K562 (cell line): ENCODE data around the gene AMBRA1. TPM values are rescaled to one million over a fixed set of nuclear protein-coding genes. Genes with fewer than 3 reads are reported as not detected.

Experiments used
- CBFA2T2 ChIP-seq: fragments of 450-650 bp; conservative IDR thresholded peaks from 2 replicates; pipeline ENCODE4 v1.6.1; 2017; ENCODE audit warnings: mild to moderate bottlenecking
- CBX8 ChIP-seq: fragments of 200-600 bp; sonication (generic); IDR thresholded peaks from 2 replicates; pipeline ENCODE4 v1.6.1; 2012; ENCODE audit warnings: borderline replicate concordance, mixed run types, low read depth, mild to moderate bottlenecking, moderate library complexity, mixed read lengths, low read length, control low read depth, inconsistent platforms; ENCODE audit not compliant: poor library complexity, severe bottlenecking; ENCODE audit errors: extremely low read depth
- CHD4 ChIP-seq: fragments of 200-600 bp; sonication (generic); IDR thresholded peaks from 3 replicates; pipeline ENCODE4 v1.6.1; 2012; ENCODE audit warnings: low read depth, mild to moderate bottlenecking, mixed read lengths, low read length, inconsistent platforms; ENCODE audit not compliant: insufficient read depth, insufficient replicate concordance, poor library complexity, severe bottlenecking
- GATA2 ChIP-seq: sonication (generic); formaldehyde crosslinking; IDR thresholded peaks from 2 replicates; pipeline ENCODE4 v1.4.0; 2020; ENCODE audit warnings: mild to moderate bottlenecking, missing genetic modification reagents
- GATAD2A ChIP-seq: fragments of 450-650 bp; IDR thresholded peaks from 2 replicates; pipeline ENCODE4 v1.6.1; 2017
- HNRNPL ChIP-seq: fragments of 200-400 bp; formaldehyde crosslinking; IDR thresholded peaks from 2 replicates; pipeline ENCODE4 v1.6.1; 2017; ENCODE audit warnings: low read depth, mild to moderate bottlenecking, low read length
- MTA3 ChIP-seq: fragments of 450-650 bp; formaldehyde crosslinking; IDR thresholded peaks from 2 replicates; pipeline ENCODE4 v1.6.1; 2017; ENCODE audit warnings: mild to moderate bottlenecking, borderline replicate concordance
- PATZ1 ChIP-seq: fragments of 250-450 bp; sonication (Bioruptor Pico); IDR thresholded peaks from 2 replicates; pipeline ENCODE4 v1.5.0; 2020; ENCODE audit warnings: mild to moderate bottlenecking, borderline replicate concordance
- RBBP5 ChIP-seq: fragments of 200-600 bp; sonication (generic); IDR thresholded peaks from 2 replicates; pipeline ENCODE4 v1.6.1; 2012; ENCODE audit warnings: borderline replicate concordance, mild to moderate bottlenecking, low read length, control low read depth, inconsistent platforms; ENCODE audit not compliant: insufficient read depth, poor library complexity, severe bottlenecking
- RCOR1 ChIP-seq, 2 experiments: IDR thresholded peaks; 2 replicates each; pipeline ENCODE4 v1.6.1; 2012; ENCODE audit warnings: low read depth in 2 of 2, low read length in 2 of 2, borderline replicate concordance in 1 of 2, improper control_type of control experiment in 1 of 2
- SREBF1 ChIP-seq: fragments of 150-350 bp; IDR thresholded peaks from 2 replicates; pipeline ENCODE4 v1.6.1; 2014; ENCODE audit warnings: antibody characterized with exemption, low read depth, low read length, borderline replicate concordance
- U2AF2 ChIP-seq: fragments of 200-400 bp; formaldehyde crosslinking; optimal IDR thresholded peaks from 2 replicates; pipeline ENCODE3; 2017; ENCODE audit warnings: low read depth, mild to moderate bottlenecking, low read length
- ZC3H11A ChIP-seq: IDR thresholded peaks from 2 replicates; pipeline ENCODE4 v1.6.1; 2012; ENCODE audit warnings: low read depth, low read length, improper control_type of control experiment
- ZNF407 ChIP-seq: fragments of 450-650 bp; IDR thresholded peaks from 2 replicates; pipeline ENCODE4 v1.6.1; 2016; ENCODE audit warnings: low read depth
- ZNF707 ChIP-seq: fragments of 250-450 bp; sonication (Bioruptor Pico); conservative IDR thresholded peaks from 2 replicates; pipeline ENCODE4 v1.8.0; 2022; ENCODE audit warnings: inconsistent platforms, mild to moderate bottlenecking, moderate library complexity
- ZNF778 ChIP-seq: fragments of 450-650 bp; formaldehyde crosslinking; IDR thresholded peaks from 2 replicates; pipeline ENCODE4 v1.4.0; 2020; ENCODE audit warnings: mild to moderate bottlenecking, moderate library complexity
- polyA plus RNA-seq, 8 experiments: library from polyadenylated mRNA; depleted of rRNA in 4 of 8; stranded (reverse) in 5 of 8; unstranded in 3 of 8; fragments of >200 nt; fragmentation: Nextera tagmentation in 2 of 8; fragmentation: Illumina TruSeq in 1 of 8; extraction: Ambion mirVana in 2 of 8; extraction: Trizol in 1 of 8; gene quantifications; 2 replicates each; pipeline versions ENCODE4 v1.2.1 to v1.2.3, GENCODE V29; 2011 to 2014; ENCODE audit warnings: inconsistent platforms in 1 of 8, missing spikeins in 1 of 8
- total RNA-seq, 7 experiments: library from RNA; depleted of rRNA in 6 of 7; stranded (reverse); fragments of >200 nt in 6 of 7; fragmentation: Illumina TruSeq in 2 of 7; extraction: Trizol in 2 of 7; gene quantifications; 2 replicates each; pipeline versions ENCODE4 v1.2.1 to v1.2.3, GENCODE V29; 2011 to 2021; ENCODE audit warnings: low replicate concordance in 1 of 7

AMBRA1 gene
- total and polyA plus RNA-seq, 9 of the 15 experiments (the other 6 are each of a cell fraction or from before 2014, with no cell fraction given) = 0.15 to 24.5 (median 13.0) TPM

DNA sequence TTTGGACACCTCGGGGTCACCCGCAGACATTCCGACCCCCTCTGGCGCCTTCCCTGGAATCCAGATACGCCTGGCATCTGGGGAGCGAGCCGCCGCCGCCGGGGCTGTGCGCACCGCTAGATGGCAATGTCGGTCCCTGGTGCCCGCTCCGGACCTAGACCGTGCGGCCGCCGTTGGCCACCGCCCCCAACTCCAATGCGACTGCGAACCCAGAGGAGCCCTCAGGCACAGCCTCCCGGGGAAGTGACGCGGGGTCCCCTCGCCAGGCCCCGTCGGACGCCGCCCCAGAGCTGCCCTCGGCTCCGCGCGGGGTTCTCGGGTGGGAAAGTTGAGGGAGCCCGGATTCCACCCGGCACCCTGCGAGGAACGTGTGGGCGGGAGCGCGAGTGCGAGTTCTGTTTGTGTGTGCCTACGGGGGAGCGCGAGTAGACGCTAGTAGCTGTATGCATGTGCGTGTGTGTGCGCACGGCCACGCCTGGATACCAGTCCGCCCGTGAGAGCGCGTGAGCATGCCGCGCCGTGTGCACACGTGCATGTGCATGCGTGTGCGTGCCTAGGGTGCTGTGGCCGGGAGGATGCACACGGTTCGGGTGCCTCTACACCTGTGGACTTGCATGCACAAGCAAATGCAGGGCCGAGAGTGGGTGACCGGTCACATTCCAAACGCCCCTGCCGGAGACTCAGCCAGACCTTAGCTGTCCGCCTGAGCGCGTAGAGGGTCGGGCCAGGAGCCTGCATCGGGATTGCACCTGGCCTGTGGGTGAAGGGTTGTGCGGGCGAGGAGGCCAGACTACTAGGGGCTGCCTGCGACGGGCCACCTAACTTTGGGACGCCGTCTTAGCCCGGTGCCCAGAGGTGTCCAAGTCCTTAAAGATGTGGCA lies 204.1 kb downstream of the AMBRA1 start (continued):
- TF ChIP-seq ZNF407 = peak; percentile 61; the same call in 1 of the 2 replicates
- TF ChIP-seq ZC3H11A = no peak
- TF ChIP-seq ZNF778 (CRISPR knock-in tag) = no peak
- TF ChIP-seq ZNF707 (CRISPR knock-in tag) = no peak
- TF ChIP-seq SREBF1 = no peak
- TF ChIP-seq GATA2 (CRISPR knock-in tag) = no peak
- TF ChIP-seq RCOR1 (IDR thresholded peaks at IDR 0.05; ENCODE audit: borderline replicate concordance in 1 of 2, low read depth in 2 of 2, low read length in 2 of 2) = no peak
- no peak for TF ChIP-seq U2AF2
- TF ChIP-seq GATAD2A = 0 out of 2 replicates have a peak, but pooled peaks have one; percentile 52
- TF ChIP-seq CBX8 = no peak
- TF ChIP-seq RBBP5 = no peak
- TF ChIP-seq CHD4 = no peak
- no peak for TF ChIP-seq CBFA2T2
- TF ChIP-seq PATZ1 (CRISPR knock-in tag) = no peak
- TF ChIP-seq MTA3 = peak; percentile 61; the same call in 1 of the 2 replicates
- peak; percentile 89; the same call in 1 of the 2 replicates for TF ChIP-seq HNRNPL
